Activated B cell treated with CpG ODN at 0.5 μM for 24 hours (primary cell): Measurements from ENCODE around the gene ZNF655. TPM values are rescaled to one million over a fixed set of nuclear protein-coding genes. Genes with fewer than 3 reads are reported as not detected.

Experiments
- ATAC-seq: fragments of 200-7000 bp; cut with Tn5 transposase; one replicate; pipeline ENCODE4 v1.10.0; 2021; ENCODE audit warnings: low read depth, mild to moderate bottlenecking, moderate library complexity
- CTCF ChIA-PET: fragments of 350-600 bp; sonication (Branson Sonifier 250); formaldehyde crosslinking; loops from one replicate; lab custom pipeline; 2021; ENCODE audit warnings: antibody characterized with exemption; lab: Charles Lee
- POLR2A ChIA-PET: fragments of 350-600 bp; sonication (Branson Sonifier 250); formaldehyde crosslinking; loops from one replicate; lab custom pipeline; 2021; ENCODE audit warnings: antibody characterized with exemption; lab: Charles Lee
- DNase-seq: peaks from one replicate; pipeline ENCODE4 v3.0.0; 2022
- H3K27ac Mint-ChIP-seq: one replicate; pipeline ENCODE4 v1.8.0; 2020; ENCODE audit warnings: mixed read lengths
- H3K27me3 Mint-ChIP-seq: one replicate; pipeline ENCODE4 v1.8.0; 2021; ENCODE audit warnings: mixed read lengths
- H3K36me3 Mint-ChIP-seq: one replicate; pipeline ENCODE4 v1.8.0; 2021; ENCODE audit warnings: low read depth, mixed read lengths
- H3K4me1 Mint-ChIP-seq: one replicate; pipeline ENCODE4 v1.8.0; 2021; ENCODE audit warnings: mixed read lengths
- H3K4me3 Mint-ChIP-seq: one replicate; pipeline ENCODE4 v1.8.0; 2020; ENCODE audit warnings: mild to moderate bottlenecking, mixed read lengths
- H3K9me3 Mint-ChIP-seq: one replicate; pipeline ENCODE4 v1.8.0; 2020; ENCODE audit warnings: mixed read lengths
- intact Hi-C: fragments of 100-400 bp; cut with micrococcal nuclease; formaldehyde crosslinking; loops from one replicate; pipeline ENCODE4 v1.15.1; 2024
- total RNA-seq: library from RNA; stranded (reverse); gene quantifications from 2 replicates; pipeline ENCODE4 v1.2.3, GENCODE V29; 2022
- TF ChIP-seq, protein P1 (sequence below): fragments of 200-600 bp; IDR thresholded peaks from one replicate; pipeline ENCODE4 v1.8.0; 2022; ENCODE audit warnings: antibody characterized with exemption, mild to moderate bottlenecking

Gene ZNF655
- total RNA-seq, 1 donor from 2014 or later: 116 TPM

DNA sequence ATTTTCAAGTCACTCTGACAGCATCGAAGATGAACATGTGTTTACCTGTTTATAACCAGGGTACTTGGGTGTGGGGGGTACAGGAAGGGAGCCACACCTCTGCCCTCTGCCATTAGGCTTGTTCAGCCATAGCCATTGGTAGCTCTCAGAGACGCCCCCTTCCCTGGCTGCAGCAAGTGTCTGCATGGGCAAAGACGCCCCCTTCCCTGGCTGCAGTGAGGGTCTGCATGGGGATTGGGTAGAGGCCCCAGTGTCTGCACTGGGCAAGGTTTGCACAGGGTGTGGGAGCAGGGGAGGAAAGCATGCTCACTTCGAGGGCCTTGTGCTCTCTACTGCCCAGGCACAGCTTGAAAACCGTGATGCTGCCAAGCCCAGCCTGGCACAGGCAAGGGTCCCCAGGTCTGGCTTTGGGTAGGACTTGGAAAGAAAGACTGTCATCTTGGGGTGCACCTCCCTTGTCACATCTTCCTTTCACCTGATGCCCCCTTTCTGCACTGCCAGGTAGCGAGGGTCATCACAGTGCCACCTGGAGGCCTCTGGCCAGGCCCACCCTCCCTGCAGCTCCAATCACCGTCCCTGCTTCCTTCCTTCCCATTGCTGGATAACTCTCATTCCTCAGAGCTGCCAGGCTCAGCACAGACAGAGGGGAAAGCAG is 43.3 kb downstream of the ZNF655 start:
- Mint-ChIP-seq H3K4me1 (no peaks in the 10 kb centered on the region), H3K36me3 (no peaks in the 10 kb centered on the region), H3K4me3 (no peak overlapping the region), H3K27me3 (no peaks in the 10 kb centered on the region), H3K9me3 (no peaks in the 10 kb centered on the region), H3K27ac (no peak overlapping the region)
- CTCF ChIA-PET: no interaction called here
- POLR2A ChIA-PET: no interaction called here
- ATAC-seq (no peak), DNase-seq (no peak)
- intact Hi-C loops: no loop called here
- TF ChIP-seq, protein P1, sequence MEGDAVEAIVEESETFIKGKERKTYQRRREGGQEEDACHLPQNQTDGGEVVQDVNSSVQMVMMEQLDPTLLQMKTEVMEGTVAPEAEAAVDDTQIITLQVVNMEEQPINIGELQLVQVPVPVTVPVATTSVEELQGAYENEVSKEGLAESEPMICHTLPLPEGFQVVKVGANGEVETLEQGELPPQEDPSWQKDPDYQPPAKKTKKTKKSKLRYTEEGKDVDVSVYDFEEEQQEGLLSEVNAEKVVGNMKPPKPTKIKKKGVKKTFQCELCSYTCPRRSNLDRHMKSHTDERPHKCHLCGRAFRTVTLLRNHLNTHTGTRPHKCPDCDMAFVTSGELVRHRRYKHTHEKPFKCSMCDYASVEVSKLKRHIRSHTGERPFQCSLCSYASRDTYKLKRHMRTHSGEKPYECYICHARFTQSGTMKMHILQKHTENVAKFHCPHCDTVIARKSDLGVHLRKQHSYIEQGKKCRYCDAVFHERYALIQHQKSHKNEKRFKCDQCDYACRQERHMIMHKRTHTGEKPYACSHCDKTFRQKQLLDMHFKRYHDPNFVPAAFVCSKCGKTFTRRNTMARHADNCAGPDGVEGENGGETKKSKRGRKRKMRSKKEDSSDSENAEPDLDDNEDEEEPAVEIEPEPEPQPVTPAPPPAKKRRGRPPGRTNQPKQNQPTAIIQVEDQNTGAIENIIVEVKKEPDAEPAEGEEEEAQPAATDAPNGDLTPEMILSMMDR: no peak

DNA sequence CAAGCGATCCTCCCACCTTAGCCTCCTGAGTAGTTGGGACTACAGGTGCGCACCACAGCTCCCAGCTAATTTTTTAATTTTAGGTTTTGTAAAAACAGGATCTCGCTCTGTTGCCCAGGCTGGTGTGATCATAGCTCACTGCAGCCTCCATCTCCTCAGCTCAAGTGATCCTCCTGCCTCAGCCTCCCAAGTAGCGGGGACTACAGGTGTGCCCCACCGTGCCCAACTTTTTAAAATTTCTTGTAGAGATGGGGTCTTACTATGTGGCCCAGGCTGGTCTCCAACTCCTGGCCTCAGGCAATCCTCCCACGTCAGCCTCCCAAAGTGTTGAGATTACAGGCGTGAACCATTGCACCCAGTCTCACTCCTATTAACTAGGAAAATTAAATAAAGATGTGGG is 47.1 kb downstream of the ZNF655 start:
- intact Hi-C loops: no loop called here
- POLR2A ChIA-PET: no interaction called here
- CTCF ChIA-PET: no interaction called here
- TF ChIP-seq, protein P1: no peak
- Mint-ChIP-seq H3K36me3 (no peaks in the 10 kb centered on the region), H3K27ac (no peak overlapping the region), H3K4me3 (no peak overlapping the region), H3K9me3 (no peaks in the 10 kb centered on the region), H3K4me1 (no peaks in the 10 kb centered on the region), H3K27me3 (no peaks in the 10 kb centered on the region)
- DNase-seq (no peak), ATAC-seq (no peak)

DNA sequence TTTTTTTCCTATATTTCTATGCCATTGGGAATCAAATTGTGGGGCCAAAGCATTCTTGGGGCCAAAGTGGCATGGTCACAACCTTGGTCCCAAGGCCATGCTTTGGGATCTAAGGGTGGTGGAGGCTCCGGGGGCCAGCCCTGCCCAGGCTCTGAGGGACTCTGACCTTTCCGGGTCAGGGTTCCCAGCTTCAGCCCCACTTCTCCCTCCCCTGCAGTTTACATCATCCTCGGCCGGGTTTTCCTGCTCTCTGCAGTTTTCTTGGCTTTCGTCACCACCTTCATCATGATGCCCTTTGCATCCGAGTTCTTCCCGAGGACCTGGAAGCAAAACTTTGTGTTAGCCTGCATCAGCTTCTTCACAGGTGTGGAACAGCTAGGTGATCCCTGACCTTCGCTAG is 48.1 kb downstream of the ZNF655 start:
- ChIA-PET CTCF (no interaction called here), POLR2A (no interaction called here)
- DNase-seq (no peak), ATAC-seq (no peak)
- TF ChIP-seq, protein P1: no peak
- H3K27me3 Mint-ChIP-seq: no peaks in the 10 kb centered on the region
- no peak overlapping the region for H3K27ac Mint-ChIP-seq
- intact Hi-C loops: no loop called here
- no peaks in the 10 kb centered on the region for H3K36me3 Mint-ChIP-seq
- H3K4me3 Mint-ChIP-seq: no peak overlapping the region
- no peaks in the 10 kb centered on the region for H3K4me1 Mint-ChIP-seq
- no peaks in the 10 kb centered on the region for H3K9me3 Mint-ChIP-seq

DNA sequence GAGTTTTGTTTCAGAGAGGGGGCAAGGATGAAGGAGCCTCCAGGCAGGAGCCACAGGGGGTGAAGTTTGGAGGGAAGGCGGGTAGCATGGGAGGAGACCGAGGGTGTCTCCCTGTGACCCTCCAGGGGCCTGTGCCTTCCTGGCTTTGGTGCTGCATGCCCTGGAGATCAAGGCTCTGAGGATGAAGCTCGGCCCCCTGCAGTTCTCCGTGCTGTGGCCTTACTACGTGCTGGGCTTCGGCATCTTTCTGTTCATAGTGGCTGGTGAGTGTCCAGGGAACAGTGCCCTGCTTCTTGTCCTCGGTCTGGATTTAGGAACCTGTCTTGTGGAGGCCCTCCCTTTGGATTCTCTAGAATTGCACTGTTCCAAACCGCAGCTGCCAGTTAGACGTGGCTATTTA is 49.1 kb downstream of the ZNF655 start:
- no peaks in the 10 kb centered on the region for H3K4me1 Mint-ChIP-seq
- intact Hi-C loops: no loop called here
- ATAC-seq (no peak), DNase-seq (no peak)
- TF ChIP-seq, protein P1: no peak
- H3K4me3 Mint-ChIP-seq: no peak overlapping the region
- H3K27me3 Mint-ChIP-seq: no peaks in the 10 kb centered on the region
- POLR2A ChIA-PET: no interaction called here
- H3K36me3 Mint-ChIP-seq: no peaks in the 10 kb centered on the region
- no peaks in the 10 kb centered on the region for H3K9me3 Mint-ChIP-seq
- H3K27ac Mint-ChIP-seq: no peak overlapping the region
- CTCF ChIA-PET: no interaction called here

DNA sequence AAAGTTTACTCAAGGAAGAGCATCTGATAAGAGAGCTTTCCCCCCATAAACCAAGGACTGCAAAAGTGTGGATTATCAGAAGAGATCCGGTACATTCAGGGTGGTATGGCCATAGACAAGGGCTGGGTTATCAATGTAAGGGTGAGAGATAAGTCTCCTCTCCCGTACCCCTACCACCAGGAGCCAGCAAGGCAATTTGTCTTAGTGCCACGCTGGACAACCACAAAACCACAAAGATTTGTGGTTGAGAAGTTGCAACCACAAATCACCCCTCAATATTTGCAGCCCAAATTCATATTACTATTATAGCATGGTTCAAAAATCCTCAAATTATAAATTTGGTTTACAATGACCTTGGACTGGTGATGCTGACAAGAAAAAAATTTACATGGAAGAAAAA is 56.1 kb downstream of the ZNF655 start:
- ChIA-PET POLR2A (interaction anchor here (3.8 kb wide), 1 partner anchor 56 kb away, joined by 43 read pairs; the partner anchor contains the start of gene ZNF655), CTCF (no interaction called here)
- DNase-seq: no peak
- no peak overlapping the region for H3K4me3 Mint-ChIP-seq
- ATAC-seq: no peak
- intact Hi-C loops: no loop called here
- peaks cover 30% of the 10 kb centered on the region for H3K4me1 Mint-ChIP-seq
- no peaks in the 10 kb centered on the region for H3K27me3 Mint-ChIP-seq
- H3K9me3 Mint-ChIP-seq: no peaks in the 10 kb centered on the region
- H3K36me3 Mint-ChIP-seq: peaks cover 22% of the 10 kb centered on the region
- no peak overlapping the region for H3K27ac Mint-ChIP-seq
- TF ChIP-seq, protein P1: no peak
